Amniotic stem cell (primary cell): ENCODE data around the gene ABLIM2.

Experiments
- DNase-seq: peaks from one replicate; lab custom pipeline; 2025; lab: John Stamatoyannopoulos, UW

Gene ABLIM2

DNA sequence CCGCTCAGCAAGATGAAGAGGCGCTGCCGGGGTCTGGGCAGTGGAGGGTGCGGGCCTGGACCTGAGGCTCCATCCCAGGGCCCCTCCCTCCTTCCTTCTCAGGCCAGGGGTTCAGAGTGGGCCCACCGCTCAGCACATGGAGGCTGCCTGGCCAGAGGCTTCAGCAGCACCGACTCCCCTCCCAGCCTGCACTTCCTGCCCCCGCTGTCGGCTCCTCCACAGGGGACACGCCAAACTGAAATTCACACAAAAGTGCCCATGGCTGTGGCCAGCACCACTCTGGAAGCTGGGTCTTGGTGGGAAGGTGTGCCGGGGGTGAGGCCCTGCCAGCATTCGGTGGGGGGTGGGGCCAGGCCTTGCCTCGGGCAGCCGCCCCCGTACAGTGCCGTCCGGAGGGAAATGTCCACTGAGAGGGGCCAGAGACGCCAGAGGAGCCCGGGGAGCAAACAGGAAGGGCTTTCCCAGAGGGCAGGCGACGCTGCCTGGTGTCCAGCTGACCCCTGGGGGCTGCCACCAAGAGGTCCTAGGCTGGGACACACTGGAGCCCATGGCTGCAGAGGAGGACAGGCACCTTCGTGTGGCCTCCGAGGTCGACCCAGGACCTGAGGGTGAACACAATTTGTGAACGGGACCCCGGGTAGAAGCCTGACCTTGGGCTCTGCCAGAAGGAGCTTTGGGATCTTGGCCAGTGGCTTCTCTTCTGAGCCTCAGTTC, 134.4 kb downstream of the ABLIM2 start:
- DNase-seq = no peak

- no peak for DNase-seq
These were observed 134.9 kb downstream of the ABLIM2 start for GRCh38 chr4:8023696-8024033.

DNA sequence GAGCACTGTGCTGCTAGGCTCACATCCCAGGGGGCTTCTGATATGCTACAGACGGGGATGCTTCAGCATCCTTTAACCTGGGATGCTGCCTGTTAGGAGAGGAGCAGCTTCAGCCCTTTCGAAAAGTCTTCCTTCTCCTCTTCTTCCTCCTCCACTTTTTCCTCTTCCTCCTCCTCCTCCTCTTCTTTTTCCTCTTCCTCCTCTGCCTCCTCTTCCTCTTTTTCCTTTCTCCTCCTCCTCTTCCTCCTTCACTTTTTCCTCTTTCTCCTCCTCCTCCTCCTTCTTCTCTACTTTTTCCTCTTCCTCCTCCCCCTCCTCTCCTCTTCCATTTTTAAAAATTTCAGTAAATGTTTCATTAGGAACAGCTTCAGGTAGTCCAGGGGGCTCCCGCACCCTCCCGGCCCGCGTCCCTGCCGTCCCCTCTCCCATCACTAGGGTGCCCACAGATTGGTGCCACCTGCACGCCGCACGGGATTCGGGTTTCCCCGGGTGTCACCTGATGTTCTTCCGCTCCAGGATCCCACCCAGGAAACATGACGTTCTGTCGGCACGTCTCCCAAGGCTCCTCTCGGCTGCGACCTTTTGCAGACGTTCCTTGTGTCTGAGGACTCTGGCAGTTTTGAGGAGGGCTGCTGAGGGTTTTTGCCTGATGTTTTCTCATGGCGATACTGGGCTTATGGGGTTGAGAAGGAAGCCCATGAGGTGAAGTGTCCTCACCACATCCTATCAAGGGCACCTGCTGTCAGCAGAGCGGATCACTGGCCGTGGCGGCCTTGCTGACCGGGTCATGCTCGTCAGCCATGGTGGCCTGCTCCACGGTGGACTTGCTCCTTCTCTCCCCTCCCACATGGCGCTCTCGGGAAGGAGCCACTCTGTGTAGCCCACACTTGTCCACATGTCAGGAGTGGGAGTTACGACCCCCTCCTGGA, 135.6 kb downstream of the ABLIM2 start:
- DNase-seq = no peak

DNA sequence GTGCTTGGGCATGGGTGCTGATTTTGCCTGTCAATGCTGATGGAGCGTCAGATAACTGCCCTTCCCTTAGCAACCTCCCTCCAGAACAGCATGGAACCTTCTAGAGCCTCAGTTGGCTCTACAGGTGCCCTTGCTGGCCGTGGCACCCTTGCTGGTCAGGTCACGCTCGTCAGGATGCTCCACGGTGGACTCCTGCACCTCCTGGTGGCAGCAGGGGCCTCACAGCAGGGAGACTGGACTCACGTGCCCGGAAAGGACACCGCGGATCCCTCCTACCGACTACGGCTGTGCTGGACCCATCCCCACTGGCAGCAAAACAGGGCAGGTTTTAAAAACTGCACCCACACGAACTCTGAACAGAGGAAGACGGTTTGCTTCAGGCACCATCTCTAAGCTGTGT, 136.8 kb downstream of the ABLIM2 start:
- DNase-seq = no peak

DNA sequence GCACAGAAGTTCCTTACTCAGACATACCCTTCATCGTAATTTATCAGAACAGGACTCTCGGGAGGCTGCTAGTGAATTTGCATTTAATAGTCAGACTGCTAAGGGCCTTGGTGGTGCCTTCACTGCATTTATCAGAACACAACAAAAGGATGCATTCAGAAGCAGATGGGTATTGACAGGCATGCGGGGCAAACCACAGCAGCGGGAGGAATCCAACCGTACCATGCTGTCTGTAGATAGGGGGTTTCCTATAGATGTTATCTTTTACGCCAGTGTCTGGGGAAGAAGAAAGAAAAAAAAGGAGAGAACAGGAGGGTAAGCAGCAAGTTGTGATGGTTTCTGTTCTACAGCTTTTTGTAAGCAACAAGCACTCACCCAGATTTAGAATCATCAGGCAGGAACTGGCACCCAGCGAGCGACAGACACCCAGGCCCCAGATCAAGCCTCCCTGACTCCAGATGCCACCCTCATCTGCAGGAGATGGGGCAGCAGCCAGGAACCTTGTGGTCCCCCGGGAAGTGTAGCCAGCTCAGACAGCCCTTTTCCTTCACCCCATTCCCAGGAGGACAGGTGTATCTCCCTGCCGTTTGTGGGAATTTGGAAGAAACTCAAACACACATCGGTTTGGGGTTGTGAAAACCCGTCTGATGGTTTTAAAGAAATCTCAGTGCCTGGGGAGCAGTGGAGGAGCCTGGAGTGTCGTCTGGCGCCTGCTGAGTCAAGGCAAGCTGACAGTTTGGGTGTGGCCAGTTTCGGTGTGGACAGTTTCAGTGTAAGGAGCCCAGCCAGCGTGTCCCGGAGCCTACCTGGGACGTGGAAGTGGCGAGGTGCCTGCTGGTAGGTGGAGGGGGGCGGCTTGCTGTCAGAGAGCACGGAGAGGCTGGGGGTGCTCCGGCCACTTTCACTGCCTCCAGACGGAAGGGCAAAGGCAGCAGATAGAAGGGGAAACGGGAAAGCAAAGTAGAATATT, 138.9 kb downstream of the ABLIM2 start:
- no peak for DNase-seq

DNA sequence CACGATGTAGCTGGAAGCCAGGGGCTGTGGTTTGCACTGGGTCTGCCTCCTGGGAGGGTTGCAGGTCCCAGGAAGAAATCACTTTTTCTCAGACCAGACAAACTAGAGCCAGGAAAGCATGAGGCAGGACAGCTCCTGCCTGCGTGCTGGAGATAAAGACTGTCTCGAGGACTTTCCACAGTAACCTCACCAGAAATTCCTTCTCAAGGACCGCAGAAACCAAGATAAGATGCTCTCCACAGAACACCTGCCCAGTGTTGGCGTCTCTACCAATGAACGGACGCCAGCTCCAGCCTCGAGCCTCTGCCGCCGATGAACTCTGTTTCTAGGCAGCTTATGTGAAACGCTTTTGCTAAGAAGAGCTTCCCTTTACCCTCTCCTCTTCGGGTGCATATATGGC, 142.1 kb downstream of the ABLIM2 start:
- no peak for DNase-seq

GRCh38 chr4:8015512-8015911, 143.1 kb downstream of the ABLIM2 start:
- no peak for DNase-seq

- no peak for DNase-seq
These were observed 144.5 kb downstream of the ABLIM2 start for GRCh38 chr4:8013976-8014726.

DNA sequence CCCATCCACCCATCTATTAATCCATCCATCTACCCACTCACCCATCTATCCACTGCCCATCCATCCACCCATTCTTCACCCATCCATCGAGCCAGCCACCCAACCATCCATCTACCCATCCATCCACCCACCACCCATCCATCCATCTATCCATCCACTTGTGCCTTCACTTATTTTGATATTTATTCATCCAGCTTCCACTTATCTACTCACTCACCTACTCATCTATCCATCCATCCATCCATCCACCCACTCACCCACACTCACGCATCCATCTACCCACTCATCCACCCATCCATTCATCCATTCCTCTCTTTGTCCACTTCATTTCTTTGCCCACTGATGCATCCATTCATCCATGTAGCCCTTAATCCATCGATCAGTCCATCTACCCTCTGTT, 146.1 kb downstream of the ABLIM2 start:
- DNase-seq = no peak

- no peak for DNase-seq
These were observed 148.0 kb downstream of the ABLIM2 start for GRCh38 chr4:8010618-8011017.

- DNase-seq = no peak
These were observed 148.7 kb downstream of the ABLIM2 start for GRCh38 chr4:8009710-8010511.

DNA sequence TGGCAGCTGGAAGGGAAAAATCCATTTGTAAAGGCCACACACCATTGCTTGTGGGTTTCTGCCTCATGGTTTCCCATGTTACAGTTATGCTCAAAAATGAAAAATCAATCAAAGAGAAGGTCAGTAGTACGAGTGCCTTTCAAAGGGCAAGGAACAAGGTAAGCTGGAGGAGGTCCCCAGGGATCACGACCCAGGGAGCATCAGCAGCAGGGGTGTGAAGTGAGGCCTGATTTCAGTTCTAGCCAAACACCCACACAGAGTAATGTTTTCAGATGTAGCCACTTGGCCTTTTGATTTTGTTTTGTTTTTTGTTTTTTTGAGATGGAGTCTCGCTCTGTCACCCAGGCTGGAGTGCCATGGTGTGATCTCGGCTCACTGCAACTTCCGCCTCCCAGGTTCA, 149.5 kb downstream of the ABLIM2 start:
- no peak for DNase-seq

DNA sequence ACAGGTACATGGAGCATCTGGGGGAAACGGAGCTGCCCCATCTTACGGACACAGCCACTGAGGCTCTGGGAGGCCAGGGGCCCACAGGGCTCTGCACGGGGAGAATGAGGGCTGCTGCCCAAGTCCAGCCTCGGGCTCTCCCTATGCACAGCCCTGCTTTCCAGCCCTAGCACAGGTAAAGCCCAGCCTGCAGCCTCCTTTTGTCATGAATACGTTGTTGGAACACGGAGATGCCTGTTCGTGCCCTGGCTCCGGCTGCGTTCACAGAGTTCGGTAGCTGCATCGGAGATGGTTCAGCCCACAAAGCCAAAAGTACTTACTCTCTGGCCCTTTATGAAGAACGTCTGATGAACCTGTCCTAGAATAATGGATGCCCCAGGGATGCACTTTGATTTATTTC, 150.2 kb downstream of the ABLIM2 start:
- DNase-seq = no peak

- no peak for DNase-seq
These were observed 151.0 kb downstream of the ABLIM2 start for GRCh38 chr4:8007581-8007980.

DNA sequence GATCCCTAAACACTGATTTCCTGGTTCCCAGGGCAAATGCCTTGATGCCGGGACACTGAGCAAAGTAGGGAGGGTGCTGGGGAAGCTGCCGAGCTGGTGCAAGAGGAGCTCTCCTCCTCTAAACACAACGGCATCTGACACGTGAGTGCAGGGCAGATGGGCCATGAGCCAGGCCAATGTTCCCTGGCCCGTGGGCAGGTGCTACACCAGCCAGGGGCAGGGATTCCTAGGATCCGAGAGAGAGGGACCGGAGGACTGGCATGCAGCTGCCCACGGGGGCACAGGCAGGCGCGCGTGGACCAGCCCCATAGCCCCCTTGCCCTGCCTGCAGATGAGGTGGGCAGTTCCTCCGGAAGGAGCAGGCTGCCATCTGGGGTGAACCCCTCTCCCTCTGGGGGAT, 152.1 kb downstream of the ABLIM2 start:
- DNase-seq = no peak

DNA sequence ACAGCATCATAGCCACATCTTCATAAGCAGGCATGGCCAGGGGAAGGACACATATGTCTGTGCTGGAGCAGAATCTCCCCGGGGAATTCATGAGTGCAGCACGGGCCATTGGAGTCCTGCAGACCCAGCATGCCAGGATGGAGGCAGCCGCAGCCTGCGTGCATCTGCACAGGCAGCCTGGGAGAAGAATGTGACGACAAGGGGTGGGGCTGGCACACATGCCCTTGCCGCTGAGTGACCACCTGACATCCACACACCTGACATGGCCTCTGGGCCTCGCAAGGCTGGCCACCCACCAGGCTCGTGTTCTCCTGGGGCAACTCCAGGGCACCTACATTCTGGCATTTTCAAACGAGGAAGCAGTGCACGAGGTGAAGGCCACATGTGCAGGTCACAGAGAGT, 152.8 kb downstream of the ABLIM2 start:
- DNase-seq = no peak

- DNase-seq = no peak
These were observed 153.4 kb downstream of the ABLIM2 start for GRCh38 chr4:8005033-8005808.

DNA sequence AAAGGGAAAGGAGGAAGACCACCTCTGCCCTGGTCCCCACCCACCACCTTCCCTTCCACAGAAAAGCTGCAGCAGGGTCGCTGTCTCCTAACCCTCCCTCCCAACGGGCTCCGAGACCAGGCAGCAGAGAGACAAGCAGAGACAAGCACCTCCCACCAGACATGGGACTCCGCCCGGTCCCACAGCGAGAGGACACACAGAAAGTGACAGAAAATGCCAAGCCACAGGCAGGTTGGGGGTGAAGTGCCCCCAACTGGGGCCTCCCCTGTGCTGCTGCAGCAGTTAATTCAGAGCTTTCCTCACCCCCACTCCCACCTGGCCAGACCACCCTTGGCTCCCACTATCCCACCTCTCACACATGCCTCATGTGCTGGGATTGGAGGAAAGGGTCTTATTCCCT, 154.5 kb downstream of the ABLIM2 start:
- no peak for DNase-seq

DNA sequence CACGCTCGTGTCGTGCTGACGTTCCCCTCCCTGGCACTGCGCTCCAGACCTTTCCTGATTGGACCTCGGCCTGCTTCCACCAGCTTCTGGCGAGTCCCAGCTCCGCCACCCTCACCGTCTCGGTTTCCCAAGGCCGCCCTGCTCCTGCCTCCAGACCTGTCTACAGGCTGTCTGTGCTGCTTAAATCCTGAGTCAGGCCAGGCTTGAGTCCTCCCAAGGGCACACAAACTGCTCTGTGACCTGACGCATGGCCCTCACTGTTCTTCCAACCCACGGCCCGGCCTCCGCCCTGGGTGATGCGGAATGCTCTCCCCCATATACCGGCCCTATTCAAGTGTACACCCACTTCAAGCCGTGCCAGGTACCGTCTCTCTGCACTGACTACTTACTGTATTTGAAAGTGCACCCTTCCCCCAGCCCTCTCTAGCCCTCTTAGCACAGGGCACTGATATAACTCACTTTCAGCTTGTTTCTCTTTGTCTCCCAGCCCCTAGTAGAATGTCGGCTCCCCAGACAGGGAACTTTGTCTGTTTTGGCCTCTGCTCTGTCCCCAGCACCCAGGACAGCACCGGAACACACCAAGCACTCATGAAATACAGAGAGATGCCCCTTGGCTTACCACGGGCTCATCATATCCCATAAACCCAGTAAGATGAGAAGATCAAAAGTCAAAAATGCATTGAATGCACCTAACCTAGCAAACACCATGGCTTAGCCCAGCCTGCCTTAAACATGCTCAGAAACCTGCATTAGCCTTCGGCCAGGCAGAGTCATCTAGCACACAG, 155.9 kb downstream of the ABLIM2 start:
- no peak for DNase-seq
